GM18499 (cell line): Measurements from ENCODE around the gene TUBB4A.

Source experiments
- ATAC-seq: cut with Tn5 transposase; IDR thresholded peaks from one replicate; pipeline ENCODE4 v1.9.1; 2021; ENCODE audit warnings: moderate number of reproducible peaks; ENCODE audit not compliant: insufficient read depth, unreplicated experiment

Gene TUBB4A

GRCh38 chr19:6448045-6448444 is 54.1 kb downstream of the TUBB4A start:
- no peak for ATAC-seq

GRCh38 chr19:6446452-6446851 is 55.7 kb downstream of the TUBB4A start:
- ATAC-seq = no peak
